GM19468 (cell line): ENCODE measurements around the gene PRSS57.
A peak's percentile ranks its signal among the peaks of the same experiment; 100 is the strongest.
"Not testable (repeated sequence)": the region's sequence is repeated elsewhere in the genome, so short reads cannot be mapped to it uniquely, and the experiment has no call there.

Experiments used
- ATAC-seq: cut with Tn5 transposase; IDR thresholded peaks from one replicate; pipeline ENCODE4 v1.9.1; 2021; ENCODE audit warnings: mild to moderate bottlenecking, moderate library complexity, moderate number of reproducible peaks; ENCODE audit not compliant: unreplicated experiment; ENCODE audit errors: extremely low read depth

The PRSS57 gene

GRCh38 chr19:698529-698928, 3.3 kb upstream of the PRSS57 start:
- ATAC-seq: not testable (repeated sequence)

DNA sequence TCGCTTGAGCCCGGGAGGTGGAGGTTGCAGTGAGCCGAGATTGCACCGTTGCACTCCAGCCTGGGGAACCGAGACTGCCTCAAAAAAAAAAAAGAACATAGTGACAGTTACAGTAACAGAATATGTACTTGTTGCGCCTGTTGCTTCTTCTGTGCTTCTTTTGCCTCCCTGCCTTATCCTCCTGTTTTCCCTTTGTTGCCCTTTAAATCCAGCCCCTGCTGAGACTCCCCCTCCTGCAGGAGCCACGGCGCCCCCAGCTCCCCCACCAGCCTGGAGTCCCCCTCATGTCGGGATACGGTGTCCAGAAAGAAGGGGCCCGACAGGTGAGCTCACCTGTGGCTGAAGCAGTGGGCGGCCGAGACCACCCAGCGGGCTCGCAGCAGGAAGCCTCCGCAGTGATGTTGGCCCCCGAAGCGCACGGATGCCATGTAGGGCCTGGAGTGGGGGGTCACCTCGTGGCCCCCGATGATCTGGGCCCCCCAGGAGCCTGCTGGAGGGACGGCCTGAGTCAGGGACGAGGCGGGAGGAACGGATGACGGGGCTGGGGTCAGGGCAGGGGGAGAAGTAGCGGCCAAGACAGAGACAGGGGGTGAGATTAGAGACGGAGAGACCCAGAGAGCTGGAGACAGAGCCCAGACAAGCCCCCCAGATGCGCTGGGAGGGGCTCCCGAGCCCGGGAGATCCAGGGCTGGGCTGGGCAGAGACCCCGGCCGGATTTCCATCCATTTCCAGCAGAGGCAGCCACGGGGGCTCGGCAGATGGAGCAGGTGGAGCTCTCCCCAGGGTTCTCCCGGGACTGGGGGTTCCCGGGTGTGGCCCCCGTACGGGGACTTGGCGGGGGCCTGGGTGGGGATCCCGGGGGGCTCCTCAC, 536 bp downstream of the PRSS57 start:
- no peak for ATAC-seq

DNA sequence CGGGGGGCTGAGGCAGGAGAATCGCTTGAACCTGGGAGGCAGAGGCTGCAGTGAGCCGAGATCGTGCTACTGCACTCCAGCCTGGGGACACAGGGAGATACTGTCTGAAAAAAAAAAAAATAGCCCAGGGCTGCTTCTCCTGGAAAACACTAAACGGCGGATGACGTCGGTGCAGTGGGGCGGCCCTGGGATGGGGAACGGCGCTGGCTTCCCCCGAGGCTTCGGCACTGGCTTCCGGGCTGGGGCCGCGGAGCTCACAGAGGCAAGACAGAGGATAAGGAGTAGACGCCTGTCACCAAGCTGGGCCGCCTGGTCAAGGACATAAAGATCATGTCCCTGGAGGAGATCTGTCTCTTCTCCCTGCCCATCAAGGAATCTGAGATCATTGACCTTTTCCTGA, 5.0 kb downstream of the PRSS57 start:
- ATAC-seq: no peak

DNA sequence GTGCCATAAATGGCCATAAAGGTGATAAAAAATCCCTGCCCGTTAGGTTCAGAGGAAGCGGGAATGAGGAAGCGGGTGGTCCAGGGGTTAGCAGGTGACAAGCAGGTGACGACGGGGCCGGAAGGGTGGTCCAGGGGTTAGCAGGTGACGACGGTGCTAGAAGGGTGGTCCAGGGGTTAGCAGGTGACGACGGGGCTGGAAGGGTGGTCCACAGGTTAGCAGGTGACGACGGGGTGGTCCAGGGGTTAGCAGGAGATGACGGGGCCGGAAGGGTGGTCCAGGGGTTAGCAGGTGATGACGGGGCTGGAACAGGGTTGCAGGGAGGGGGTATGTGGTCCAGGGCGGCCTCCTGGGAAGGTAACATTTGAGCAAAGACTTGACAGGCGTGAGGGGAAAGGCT, 6.3 kb downstream of the PRSS57 start:
- ATAC-seq: no peak

DNA sequence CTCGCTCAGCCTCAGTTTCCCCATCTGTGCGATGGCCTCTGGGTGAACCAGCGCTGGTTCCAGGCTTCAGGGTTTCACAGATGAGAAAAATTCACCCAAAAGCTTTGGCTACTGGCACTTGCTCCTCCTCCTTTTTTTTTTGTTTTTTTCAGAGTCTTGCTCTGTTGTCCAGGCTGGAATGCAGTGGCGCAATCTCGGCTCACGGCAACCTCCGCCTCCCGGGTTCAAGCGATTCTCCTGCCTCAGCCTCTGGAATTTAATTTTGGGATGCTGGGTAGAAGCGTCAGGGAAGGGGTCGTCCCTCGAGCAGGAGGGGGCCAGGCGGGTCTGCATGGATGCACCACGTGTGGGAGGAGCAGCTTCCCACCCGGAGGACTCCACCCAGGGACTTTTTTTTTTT, 7.0 kb downstream of the PRSS57 start:
- ATAC-seq: no peak

DNA sequence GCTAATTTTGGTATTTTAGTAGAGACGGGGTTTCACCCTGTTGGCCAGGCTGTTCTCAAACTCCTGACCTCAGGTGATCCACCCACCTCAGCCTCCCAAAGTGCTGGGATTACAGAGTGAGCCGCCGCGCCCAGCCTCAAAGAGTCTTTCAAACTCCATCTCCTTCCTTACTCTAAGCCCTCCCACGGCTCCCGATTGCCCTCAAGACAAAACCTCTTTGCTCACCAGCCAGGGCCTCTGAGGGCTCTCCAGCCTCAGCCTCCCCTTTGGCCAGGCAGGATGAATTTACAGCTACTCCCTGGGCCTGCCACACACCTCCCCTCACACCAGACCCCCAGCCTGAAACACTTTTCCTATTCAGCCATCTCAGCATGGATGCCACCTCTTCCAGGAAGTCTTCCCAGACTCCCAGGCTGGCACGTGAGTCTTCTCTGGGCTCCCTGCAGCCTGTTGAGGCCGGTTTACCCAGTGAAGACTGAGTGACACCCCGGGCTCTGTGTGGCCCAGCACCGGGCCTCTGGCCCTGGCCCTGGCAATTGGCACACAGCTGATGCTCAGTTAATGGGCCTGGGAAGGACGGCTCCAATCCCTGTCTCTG, 7.6 kb downstream of the PRSS57 start:
- no peak for ATAC-seq

DNA sequence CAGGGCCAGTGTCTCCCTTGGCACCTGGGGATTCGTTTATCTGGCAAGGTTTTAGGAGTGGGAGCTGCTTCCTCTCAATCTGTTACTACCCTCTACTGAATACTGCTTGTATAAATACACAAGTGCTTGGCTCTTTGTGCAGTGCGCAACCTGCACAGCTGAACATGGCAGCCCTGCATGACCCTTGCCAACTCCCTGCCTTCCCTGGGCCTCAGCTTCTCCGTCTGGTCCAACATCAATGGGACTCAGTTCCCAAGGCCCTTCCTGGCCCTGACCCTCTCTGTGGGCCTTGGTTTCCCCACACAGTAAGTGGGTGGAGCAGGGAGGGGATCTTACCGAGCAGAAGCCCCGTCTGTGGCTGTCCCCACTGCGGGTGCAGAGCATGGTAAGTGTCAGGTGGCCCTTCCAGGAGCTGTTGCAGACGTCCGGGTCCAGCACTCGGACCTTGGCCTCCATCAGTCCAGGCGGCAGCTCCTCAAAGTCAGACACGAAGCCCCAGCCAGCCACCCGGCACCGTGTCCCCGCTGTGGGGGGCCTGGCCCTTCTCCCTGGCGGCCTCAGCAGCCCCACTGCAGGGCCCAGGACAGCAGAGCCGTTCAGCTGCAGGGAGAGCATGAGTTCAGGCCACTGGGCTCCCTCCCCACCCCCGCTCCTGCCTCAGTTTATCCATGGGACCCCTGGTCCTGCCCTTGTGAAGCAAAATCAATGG, 8.5 kb downstream of the PRSS57 start:
- ATAC-seq: no peak

DNA sequence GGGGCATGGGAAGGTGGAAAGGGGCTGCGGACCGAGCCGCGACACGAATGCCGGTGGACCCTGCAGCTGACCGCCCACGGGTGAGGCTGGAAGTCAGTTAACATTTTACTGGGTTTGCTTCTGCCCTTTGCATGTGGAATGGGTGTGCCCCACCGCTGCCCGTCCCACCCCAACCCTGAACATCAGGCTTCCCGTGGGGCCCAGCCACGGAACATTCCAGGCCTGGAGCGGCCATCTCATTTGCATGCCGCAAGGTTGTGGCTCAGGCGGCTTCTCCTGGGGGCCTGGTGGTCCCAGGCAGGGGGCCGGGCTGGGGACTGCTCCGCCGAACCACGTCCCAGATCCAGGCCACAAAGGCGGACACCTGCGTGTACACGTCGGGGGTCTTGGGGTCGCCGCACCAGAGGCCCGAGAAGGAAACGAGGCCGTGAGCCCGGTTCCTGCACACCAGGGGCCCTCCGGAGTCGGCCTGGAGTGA, 9.8 kb downstream of the PRSS57 start:
- ATAC-seq: no peak

DNA sequence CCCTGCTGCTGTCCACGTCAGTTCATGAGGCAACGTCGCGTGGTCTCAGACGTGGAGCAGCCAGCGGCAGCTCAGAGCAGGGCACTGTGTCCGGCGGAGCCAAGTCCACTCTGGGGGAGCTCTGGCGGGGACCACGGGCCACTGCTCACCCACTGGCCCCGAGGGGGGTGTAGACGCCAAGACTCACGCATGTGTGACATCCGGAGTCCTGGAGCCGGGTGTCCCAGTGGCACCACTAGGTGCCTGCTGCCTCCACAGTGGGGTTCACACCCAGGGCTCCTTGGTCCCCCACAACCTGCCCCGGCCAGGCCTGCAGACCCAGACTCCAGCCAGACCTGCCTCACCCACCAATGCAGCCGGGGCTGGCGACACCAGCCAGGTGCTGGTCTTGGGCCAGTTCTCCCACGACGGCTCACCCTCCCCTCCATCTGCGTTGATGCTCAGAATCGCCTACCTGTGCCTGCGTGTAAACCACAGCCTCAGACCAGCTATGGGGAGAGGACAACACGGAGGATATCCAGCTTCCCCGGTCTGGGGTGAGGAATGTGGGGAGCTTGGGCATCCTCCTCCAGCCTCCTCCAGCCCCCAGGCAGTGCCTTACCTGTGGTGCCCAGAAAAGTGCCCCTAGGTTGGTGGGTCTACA, 12.5 kb downstream of the PRSS57 start:
- no peak for ATAC-seq

DNA sequence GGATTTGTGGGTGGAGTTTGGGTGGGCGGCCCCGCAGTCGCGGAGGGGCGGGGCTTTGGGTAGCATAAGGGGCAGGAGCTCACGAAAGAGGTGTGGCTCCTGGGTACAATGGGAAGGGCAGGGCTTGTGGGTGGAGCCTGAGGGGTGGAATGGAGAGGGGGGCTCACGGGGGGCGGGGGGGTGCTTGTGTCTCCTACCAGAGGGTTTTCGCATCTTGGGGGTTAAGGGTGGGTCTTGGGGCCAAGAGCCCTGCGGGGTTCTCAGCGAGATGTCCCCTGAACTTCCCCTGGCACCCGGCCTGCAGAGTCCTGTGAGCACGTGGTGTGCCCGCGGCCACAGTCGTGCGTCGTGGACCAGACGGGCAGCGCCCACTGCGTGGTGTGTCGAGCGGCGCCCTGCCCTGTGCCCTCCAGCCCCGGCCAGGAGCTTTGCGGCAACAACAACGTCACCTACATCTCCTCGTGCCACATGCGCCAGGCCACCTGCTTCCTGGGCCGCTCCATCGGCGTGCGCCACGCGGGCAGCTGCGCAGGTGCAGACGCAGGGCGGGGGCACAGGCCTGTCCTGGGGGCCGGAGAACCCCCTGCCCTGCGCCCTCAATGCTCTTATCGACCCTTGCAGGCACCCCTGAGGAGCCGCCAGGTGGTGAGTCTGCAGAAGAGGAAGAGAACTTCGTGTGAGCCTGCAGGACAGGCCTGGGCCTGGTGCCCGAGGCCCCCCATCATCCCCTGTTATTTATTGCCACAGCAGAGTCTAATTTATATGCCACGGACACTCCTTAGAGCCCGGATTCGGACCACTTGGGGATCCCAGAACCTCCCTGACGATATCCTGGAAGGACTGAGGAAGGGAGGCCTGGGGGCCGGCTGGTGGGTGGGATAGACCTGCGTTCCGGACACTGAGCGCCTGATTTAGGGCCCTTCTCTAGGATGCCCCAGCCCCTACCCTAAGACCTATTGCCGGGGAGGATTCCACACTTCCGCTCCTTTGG, 13.9 kb downstream of the PRSS57 start:
- ATAC-seq: no peak

DNA sequence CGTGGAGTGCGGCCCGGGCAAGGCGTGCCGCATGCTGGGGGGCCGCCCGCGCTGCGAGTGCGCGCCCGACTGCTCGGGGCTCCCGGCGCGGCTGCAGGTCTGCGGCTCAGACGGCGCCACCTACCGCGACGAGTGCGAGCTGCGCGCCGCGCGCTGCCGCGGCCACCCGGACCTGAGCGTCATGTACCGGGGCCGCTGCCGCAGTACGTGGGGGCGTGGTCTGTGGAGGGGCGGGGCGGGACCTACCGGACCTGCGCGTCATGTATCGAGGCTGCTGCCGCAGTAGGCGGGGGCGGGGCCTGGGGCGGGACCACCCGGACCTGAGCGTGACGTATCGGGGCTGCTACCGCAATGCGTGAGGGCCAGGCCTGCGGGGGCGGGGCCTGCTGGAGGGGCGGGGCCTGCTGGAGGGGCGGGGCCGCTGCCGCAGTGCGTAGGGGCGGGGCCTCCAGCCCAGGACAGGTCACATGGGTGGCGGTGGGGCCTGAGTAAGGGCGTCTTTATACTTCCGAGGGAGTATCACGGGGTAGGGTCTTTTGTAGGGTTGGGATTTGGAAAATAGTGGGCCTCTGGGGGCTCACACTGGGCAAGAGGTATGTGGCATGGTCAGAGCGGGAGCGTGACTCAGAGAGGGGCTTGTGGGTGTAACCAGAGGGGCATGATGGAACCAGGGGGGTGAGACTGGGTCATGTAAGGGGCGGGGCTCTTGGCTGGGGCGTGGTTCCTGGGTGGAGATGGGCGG, 14.8 kb downstream of the PRSS57 start:
- ATAC-seq: peak; percentile 74

GRCh38 chr19:679418-680286, 15.6 kb downstream of the PRSS57 start:
- ATAC-seq: no peak

- no peak for ATAC-seq
Measured at GRCh38 chr19:678791-679388, 16.4 kb downstream of the PRSS57 start.

GRCh38 chr19:677601-678436, 17.4 kb downstream of the PRSS57 start:
- ATAC-seq: no peak

DNA sequence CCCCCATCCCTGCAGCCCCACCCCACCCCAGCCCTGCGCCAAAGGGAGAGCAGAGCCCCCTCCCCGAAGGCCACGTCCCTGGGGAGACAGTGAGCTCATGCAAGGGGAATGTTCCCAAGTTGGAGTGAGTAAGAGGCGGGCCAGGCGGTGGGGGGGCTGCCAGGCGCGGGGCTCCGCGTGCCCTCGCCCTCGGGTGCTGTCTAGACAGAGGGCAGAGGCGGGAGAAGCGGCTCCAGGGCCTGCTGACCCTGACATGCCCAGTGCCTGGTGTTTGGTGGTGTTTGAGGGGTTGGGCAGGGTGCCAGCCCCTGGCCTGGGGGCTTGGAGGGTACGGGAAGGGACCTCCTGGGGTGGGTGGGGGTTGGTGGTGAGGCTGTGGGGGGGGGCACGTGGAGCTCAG, 18.1 kb downstream of the PRSS57 start:
- no peak for ATAC-seq

DNA sequence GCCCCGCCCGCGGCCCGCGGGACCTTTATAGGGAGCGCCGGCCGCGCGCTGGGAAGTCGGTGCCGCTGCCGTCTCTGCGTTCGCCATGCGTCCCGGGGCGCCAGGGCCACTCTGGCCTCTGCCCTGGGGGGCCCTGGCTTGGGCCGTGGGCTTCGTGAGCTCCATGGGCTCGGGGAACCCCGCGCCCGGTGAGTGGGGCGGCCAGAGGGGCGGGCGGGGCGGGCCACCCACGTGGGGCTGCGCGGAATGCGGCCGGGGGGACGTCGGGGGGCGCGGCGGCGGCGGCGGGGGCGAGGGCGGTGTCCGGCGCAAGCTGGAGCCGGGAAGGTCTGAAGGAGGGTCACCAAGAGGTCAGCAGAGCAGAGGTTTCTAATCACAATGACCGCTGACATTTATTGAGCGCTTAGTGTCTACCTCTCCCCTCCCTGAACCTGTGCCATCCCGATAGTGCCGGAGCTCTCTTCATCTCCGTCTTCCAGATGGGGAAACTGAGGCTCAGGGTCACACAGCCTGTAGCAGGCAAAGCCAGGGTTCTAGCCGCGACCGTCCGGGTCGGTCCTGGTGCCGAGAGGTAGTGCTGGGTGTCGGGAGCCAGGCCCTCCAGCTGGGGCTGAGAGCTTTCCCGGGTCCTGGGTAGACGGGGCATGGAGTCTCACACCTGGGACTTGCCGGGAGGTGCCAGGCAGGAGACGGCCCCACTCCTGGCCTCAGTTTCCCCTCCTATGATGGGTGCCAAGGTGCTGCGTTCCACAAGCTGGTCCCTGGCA, 18.7 kb downstream of the PRSS57 start, which contains the start of gene FSTL3:
Gene FSTL3, plus strand, starts transcription at position 54 of the 767 bp plus-strand sequence. Its CDS starts 32 bp downstream, at position 86.
- no peak for ATAC-seq
